ENCODE results near the gene TOP3B.
"Not testable (repeated sequence)": the region's sequence is repeated elsewhere in the genome, so short reads cannot be mapped to it uniquely, and the experiment has no call there.

The TOP3B gene

DNA sequence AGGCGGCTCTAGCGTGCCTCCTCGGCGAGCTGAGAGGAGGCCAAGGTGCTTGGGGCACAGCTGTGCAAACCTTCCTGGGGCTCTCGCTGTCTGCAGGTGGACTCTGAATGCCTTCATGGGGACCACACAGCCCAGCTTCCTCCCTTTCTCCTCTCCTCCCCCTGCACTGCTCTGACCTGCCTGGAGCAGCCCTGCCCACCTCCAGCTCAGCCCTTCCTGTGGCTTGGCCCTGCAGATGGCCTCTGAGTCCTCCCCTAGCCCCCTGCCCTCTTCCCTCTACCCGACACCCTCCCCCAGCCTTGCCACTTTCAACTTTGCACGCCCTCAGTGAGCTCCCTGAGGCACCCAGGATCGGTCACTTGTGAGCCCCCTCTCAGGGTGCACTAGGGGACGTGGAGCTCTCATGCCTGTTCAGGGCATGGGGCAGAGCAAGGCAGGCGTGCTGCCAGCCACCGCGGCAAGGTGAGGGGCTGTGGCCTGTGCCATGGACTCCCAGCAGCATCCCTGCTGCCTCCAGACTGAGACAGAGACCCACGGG lies 61.3 kb downstream of the TOP3B start:
- DNase-seq: no peak

DNA sequence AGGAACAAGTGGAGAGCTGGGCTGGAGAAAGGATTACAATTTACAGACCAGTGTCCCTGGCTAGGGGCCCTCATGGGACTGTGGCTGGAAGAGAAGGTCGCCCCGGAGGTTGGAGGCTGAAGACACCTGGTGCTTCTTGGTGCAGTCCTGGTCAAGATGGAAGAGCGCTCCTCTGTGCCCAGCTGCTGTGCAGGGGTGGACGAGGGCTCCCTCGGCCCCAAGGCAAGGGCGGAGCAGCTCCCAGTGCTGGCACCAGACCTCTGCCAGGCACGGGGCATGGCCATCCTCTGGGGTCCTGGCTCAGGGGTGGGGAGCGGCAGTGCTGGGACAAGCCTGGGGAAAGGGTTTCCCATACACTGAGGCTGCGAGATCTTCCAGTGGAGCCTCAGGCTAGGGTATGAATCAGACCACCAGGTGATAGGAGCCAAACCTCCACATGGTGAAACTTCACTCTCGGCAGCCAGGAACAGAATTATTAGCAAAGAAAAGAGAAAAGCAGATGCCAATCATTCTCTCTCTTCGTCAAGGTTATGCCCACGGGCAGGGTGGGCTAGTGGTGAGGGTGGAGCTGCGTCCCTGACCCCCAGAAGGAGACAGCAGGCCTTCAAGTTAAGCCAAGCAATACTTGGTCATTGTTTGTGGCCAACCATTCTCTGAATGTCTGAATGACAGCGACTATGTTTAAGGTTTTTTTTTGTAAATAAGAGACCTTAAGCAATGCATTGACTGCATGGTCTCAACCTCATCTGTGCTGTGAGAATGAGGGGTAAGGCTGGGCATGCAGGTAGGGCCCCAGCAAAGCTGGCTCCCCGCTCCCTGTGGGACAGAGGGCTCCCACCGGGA lies 62.0 kb downstream of the TOP3B start:
- no peak for DNase-seq

DNA sequence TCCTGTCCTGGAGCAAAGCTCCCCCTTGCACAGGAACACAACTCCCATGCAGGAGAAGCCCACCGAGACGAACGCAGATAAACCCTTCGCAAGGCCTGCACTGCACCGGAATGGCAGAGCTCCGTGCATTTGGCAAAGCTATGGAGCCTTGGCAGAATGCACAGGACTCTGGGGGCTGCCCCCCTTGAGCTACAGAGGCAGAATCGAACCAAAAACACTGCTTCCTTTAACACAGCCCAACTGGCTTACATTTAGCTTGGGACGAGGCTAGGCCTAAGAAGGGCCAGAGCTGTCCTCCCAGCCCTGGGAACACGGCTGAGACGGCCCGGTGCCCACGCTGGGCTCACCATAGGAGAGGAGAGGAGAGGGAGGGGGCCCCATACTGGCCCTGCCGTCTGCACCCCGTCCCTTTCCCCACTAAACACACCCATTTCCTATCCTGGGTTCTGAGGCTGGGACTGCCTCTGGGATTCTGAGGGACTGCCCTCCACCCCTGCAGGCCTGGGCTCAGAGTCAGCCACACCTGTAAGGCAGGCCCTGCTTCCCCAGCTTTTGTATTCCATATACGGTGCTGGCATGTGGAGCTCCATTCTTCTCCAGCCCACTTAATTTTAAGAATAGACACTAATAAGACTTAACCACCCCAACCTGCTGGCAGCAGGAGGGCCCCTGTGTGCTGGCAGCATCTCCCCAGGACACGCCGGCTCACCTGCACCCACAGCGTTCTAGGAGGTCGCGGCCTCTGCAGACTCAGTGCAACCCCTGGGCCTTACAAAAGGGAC lies 62.9 kb downstream of the TOP3B start:
- no peak for DNase-seq

DNA sequence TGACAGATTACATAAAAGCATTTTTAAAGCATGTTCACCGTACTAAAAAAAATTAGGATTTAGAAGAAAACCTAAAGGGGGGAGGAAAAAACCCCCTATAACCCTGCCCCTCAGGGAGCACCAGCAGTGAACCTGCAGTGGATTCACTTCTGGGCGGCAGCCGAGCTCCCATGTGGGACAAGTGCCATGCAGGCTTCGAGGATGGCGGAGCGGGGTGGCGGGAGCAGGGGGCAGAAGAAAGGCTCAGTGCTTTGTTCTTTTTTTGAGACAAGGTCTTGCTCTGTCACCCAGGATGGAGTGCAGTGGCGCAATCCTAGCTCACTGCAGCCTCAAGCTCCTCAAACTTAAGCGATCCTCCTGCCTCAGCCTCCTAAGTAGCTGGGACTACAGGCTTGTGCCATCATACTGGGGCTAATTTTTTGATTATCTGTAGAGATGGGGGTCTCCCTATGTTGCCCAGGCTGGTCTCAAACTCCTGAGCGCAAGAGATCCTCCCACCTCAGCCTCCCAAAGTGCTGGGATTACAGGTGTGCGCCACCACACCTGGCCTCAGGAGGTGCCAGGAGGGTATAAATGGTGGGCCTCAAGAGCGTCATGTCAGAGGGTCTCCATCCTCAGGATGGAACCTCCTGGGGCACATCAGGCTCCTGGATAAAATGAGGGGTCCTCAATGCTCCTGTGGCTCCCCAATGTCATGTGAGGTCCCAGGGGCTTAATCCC lies 64.0 kb downstream of the TOP3B start:
- no peak for DNase-seq

DNA sequence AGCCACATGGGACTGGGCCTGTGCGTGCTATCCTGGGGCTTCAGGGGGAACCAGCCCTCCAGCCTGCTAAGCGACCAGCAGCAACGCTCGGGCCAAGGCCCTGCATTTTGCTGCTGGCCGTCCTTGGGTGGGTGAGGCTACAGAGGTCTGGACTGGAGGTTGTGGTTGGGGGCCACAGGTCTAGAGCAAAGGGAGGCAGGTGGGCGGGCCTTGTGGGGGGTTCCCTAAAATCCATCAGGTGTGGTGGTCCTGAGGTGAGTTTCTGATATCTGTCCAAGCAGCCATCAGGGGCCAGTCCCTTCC lies 64.7 kb downstream of the TOP3B start:
- no peak for DNase-seq

DNA sequence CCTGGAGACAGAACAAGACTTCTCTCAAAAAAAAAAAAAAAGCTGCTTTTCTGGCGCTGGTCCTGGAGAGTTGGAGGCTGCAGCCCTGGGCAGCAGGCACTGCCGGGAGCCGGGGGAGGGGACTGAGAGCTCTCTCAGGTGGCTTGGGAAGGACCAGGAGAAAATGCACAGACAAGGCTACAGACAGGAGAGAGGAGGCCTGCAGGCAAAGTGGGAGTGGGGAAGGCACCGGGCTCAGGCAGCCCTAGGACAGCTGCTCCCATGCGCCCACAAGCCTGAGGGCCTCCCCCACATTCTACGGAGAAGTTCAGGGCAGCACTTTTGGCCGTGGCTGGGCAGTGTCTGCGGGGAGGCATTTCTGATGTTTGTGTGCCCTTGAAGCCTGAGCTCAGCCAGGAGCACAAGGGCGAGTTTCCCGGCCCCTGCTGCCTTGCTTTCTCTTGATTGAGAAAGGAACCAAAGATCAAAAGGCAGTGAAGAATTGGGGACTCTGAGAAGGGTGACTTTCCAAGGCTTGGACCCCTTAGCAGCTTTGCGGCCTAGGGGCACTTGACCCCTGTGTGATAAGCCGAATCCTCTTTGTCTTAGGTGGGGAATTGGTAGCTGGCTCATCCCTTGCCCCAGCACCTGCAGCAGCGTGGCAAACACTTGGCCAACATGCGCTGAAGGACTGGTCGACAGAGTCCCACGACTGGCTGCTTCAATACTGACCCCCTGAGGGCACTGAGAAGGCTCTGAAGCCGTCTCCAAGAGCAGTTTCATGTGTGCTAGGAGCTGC lies 65.2 kb downstream of the TOP3B start:
- no peak for DNase-seq

DNA sequence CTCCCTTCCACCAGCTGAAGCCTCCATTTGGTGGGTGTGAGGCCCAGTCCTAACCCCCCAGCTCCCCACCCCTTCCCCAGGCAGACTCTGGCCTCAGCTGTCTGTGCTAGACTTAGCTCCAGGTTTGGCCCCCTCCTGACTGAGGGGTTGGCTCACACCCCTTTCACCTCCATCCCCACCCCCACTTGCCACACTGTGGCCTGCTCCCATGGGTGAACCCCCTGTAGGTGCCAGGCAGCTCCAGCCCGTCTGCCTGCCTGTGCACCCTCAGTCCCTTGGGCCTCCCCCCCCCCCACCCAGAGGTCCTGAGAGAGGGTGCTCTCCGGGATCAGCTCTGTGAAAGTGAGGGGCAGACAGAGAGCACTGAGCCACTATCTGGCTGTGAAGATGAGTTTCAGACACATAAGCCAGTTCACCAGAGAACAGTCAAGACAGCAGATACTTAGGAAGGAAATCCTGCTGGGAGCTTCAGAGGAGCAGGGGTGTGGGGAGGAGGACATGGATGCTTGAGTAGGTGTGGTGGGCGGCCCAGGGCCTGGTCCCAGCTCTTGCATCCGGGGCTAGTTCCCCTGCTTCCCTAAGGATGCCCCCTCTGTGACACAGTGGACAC lies 66.2 kb downstream of the TOP3B start:
- no peak for DNase-seq

DNA sequence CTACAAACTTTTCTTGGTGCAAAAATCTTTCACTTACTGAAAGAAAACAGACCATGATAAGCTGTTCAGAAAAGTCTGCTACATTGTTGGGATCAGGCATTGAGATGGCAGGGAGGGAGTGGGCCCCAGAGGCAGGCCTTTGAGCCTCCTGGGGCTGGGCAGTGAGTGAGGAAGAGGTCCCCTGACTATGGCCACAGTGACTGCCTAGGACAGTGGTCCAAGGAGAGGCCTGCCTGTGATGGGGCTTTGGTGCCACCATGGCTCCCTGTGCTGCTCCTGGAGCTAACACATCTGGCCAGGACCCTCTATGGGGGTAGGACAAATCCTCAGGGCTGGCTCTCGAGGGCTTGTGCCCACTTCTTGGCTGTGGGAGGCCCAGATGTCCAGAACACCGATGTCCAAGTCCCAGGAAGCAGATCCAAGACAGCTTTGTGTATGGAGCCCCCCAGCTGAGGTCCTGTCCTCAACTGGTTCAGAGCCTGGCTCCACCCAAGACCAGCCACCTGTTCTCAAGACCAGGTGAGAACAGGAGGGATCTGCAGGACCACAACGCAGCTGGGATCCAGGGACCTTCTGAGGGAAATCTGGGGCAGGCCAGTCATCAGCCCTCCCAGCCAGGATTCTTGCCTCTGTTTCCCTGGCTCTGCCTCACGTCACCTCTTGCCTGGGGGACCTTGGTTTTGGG lies 66.8 kb downstream of the TOP3B start:
- no peak for DNase-seq

DNA sequence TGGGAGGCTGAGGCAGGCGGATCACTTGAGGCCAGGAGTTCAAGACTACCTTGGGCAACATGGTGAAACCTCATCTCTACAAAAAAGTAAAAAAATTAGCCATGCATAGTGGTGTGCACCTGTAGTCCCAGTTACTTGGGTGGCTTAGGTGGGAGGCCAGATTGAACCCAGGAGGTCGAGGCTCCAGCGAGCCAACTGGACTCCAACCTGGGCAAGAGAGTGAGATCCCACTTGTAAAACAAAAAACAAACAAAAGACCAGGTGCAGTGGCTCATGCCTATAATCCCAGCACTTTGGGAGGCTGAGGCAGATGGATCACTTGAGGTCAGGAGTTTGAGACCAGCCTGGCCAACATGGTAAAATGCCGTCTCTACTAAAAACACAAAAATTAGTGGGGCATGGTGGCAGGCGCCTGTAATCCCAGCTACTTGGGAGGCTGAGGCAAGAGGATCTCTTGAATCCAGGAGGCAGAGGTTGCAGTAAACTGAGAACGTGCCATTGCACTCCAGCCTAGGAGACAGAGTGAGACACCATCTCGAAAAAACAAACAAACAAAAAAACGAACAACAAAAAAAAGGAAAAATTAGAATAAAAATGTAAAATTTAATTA lies 68.4 kb downstream of the TOP3B start:
- not testable (repeated sequence) for DNase-seq

DNA sequence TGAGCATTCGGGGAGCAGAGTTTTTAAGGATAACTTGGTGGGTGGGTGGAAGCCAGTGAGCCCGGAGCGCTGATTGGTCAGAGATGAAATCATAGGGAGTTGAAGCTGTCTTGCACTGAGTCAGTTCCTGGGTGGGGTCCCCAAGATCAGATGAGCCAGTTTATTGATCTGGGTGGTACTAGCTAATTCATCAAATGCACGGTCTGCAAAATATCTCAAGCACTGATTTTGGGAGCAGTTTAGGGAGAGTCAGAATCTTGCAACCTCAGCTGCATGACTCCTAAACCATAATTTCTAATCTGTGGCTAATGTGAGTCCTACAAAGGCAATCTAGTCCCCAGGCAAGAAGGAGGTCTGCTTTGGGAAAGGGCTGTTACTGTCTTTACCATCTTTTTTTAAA lies 72.2 kb downstream of the TOP3B start:
- not testable (repeated sequence) for DNase-seq

DNA sequence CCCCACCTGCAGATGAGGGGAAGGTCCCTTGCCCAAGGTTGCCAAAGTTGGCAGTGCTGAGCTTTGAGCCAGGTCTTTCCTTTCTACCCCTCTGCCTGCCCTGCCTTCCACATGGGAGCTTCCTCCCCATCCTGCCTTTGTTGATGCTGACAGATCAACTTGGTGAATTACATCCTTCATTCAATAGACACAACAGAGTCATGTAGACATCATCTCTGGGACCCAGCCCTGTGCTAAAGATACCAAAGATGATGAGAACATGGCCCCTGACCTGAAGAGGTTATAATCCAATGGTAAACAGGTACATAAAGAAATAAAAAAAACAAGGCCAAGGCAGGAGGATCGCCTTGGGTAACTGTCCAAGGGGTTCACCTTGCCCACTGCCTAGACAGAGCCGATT lies 72.7 kb downstream of the TOP3B start:
- no peak for DNase-seq

DNA sequence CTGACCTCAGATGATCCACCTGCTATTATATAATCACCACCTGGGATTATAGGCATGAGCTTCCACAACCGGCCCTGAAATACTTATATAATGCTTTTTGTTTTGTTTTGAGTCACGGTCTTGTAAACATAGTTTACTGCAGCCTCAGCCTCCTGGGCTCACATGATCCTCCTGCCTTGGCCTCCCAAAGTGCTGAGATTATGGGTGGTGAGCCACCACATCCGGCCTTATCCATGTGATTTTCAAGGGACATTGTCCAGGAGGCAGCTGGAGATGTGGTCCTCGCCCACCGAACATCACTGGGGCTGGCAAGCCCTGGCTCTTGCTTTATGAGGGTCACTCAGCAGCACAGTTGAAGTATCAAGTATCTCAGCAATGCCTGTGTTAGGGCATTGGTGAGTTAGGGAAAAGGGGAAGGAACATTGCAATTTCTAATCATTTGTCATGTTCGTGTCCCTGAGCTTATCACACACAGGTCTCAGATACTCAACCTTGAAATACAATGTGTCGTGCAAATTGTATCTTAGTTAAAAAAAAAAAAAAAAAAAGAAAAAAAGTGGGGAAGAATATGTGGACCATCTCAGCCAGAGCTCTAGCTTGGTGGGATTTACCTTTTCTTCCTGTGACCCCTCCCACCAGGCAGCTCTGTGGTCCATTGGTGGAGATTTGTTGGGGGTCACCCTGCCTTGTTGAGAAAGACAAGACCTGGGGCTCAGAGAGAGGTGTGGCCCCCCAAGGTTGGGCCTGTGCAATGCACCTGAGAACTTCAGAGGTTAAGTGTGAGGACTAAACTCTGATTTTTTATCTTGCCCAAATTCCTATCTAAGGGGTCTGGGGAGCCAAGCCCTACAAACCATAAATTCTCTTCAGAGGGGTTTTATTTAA lies 74.7 kb downstream of the TOP3B start:
- no peak for DNase-seq
